HG03432 (cell line): ENCODE data around the gene FAM240B.

ENCODE experiments used
- ATAC-seq: cut with Tn5 transposase; IDR thresholded peaks from one replicate; pipeline ENCODE4 v1.9.1; 2021; ENCODE audit warnings: mild to moderate bottlenecking, moderate library complexity; ENCODE audit not compliant: unreplicated experiment

Gene FAM240B

GRCh38 chr9:38720083-38720745, at the start of gene FAM240B:
FAM240B (minus strand) TSS chr9:38720133; CDS start chr9:38703999, 16,134 bp downstream.
- no peak for ATAC-seq

- ATAC-seq = no peak
Observed at GRCh38 chr9:38768351-38768761, 48.4 kb upstream of the FAM240B start.

- no peak for ATAC-seq
Observed at GRCh38 chr9:38765101-38765500, 45.2 kb upstream of the FAM240B start.

- ATAC-seq = no peak
Observed at GRCh38 chr9:38761999-38762398, 42.1 kb upstream of the FAM240B start.

- no peak for ATAC-seq
Observed at GRCh38 chr9:38761339-38761738, 41.4 kb upstream of the FAM240B start.

- ATAC-seq = no peak
Observed at GRCh38 chr9:38756702-38757101, 36.8 kb upstream of the FAM240B start.

- no peak for ATAC-seq
Observed at GRCh38 chr9:38747941-38748340, 28.0 kb upstream of the FAM240B start.

GRCh38 chr9:38747067-38747466, 27.1 kb upstream of the FAM240B start:
- ATAC-seq = no peak

GRCh38 chr9:38746303-38746702, 26.4 kb upstream of the FAM240B start:
- ATAC-seq = no peak

- ATAC-seq = no peak
Observed at GRCh38 chr9:38744484-38744883, 24.6 kb upstream of the FAM240B start.

GRCh38 chr9:38737246-38737645, 17.3 kb upstream of the FAM240B start:
- ATAC-seq = no peak

GRCh38 chr9:38734831-38735230, 14.9 kb upstream of the FAM240B start:
- ATAC-seq = no peak

- no peak for ATAC-seq
Observed at GRCh38 chr9:38733503-38733902, 13.6 kb upstream of the FAM240B start.

- no peak for ATAC-seq
Observed at GRCh38 chr9:38732885-38733284, 13.0 kb upstream of the FAM240B start.

- no peak for ATAC-seq
Observed at GRCh38 chr9:38727497-38728001, 7.6 kb upstream of the FAM240B start.

- ATAC-seq = no peak
Observed at GRCh38 chr9:38724754-38725153, 4.8 kb upstream of the FAM240B start.

- no peak for ATAC-seq
Observed at GRCh38 chr9:38718148-38718547, 1.8 kb downstream of the FAM240B start.

GRCh38 chr9:38715684-38716083, 4.2 kb downstream of the FAM240B start:
- no peak for ATAC-seq

- ATAC-seq = no peak
Observed at GRCh38 chr9:38713426-38713825, 6.5 kb downstream of the FAM240B start.

GRCh38 chr9:38708759-38709158, 11.2 kb downstream of the FAM240B start:
- ATAC-seq = no peak

GRCh38 chr9:38707885-38708637, 11.9 kb downstream of the FAM240B start:
- ATAC-seq = no peak

- ATAC-seq = no peak
Observed at GRCh38 chr9:38706493-38706892, 13.4 kb downstream of the FAM240B start.
